GM19035 (cell line): Measurements from ENCODE around the gene ZBTB20.

Experiments used
- ATAC-seq: cut with Tn5 transposase; IDR thresholded peaks from one replicate; pipeline ENCODE4 v1.9.1; 2021; ENCODE audit not compliant: unreplicated experiment

ZBTB20 gene

DNA sequence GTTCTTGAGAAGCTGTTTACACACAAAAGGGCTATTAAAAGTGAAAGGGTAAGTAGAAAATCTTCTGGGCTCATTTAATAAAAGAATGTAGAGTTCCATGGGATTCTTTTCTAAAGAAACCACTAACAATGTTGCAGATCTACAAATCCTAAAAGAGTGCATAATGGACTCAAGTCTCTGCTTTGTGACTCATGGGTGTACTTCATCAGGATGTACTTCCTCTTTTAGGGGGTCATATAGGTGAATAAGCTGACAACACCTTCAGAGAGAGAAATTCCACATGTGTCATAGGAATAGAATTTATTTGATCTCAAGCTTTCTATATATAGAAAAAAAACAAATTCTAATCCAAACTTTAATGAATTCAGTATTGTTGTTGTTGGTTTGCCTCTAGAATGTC lies 497.8 kb downstream of the ZBTB20 start:
- ATAC-seq = no peak

DNA sequence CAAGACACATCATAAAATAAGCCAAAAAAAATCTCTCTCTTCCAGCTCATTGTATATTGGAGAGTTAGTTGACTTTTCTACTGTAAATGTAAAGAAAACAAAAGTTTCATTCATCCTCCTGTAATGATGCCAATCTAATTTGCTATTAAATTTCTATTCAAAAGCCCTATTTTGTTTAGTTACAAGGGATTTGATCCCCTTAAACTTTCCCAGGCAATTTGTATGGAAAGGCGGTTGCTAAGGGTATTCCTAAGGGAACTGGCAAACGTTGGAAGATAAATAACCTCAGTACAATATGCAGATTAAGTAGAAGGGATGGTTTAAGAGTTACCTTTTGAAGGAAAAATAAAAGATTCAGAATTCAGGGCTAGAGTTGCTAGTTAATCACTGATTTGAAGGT lies 500.6 kb downstream of the ZBTB20 start:
- ATAC-seq = no peak

DNA sequence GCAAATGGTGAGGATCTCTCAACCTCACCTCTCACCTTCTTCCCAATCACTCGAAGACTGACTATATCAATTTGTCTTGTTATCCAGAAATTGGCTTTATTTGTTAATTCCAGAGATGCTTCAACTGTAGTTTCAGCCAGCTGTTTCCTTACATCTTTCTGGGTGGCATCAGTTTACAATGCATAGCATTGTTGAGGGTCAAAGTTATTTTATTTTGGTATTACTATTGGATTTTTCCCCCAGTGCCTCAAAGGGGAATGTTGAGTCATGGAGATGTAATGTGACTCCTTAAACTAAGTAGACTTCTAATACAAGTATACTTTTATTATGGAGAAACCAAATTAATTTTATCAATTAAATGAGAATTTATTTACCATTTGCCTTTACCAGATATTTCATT lies 501.7 kb downstream of the ZBTB20 start:
- no peak for ATAC-seq

DNA sequence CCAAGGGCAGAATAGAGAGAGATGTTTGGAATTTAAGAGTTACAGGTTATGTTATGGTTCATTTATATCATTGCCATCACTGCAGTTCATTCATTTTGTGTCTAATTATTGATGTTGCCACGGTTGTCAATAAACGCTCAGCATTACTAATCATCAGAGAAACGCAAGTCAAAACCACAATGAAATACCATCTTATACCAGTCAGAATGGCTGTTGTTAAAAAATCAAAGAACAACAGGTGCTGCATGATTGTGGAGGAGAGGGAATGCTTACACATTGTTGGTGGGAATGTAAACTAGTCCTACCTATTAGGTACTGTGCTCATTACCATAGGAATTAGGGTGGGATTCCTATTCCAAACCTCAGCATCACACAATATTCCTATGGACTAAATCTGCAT lies 502.7 kb downstream of the ZBTB20 start:
- no peak for ATAC-seq

DNA sequence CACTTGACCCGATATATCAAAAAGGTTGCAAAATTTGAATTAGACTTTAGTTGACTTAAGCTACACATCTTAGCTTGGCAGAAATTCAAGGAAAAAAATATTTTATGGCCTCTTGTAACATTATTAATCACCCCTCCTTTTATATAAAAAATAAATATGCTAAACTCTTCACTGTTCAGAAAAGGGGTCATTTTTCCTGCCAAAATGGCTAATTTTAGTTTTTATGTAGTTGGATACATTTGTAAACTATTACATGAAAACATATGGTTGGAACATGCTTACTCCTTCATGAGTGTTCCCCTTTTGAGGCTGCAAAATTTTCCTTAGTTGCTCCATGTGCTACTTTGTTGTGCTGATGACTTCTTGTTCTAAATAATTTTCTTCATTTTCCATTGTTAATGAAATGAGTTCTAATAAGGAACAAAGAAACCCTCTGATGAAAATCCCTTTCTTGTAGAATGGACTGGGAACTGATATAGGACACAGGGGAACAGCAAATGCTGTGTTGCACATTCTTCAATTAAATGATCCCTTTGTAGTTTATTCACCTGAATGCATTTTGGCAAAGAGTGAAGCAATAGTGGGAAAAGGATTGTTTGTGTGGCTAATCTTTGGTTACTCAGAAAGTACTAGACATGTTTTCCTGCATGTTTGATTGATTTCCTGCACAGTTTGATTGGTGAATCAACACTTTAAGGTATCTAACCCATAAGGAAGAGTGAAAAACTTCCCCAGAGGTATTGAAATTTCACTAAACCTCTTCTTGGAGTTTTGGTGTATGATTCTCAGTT lies 503.9 kb downstream of the ZBTB20 start:
- no peak for ATAC-seq

DNA sequence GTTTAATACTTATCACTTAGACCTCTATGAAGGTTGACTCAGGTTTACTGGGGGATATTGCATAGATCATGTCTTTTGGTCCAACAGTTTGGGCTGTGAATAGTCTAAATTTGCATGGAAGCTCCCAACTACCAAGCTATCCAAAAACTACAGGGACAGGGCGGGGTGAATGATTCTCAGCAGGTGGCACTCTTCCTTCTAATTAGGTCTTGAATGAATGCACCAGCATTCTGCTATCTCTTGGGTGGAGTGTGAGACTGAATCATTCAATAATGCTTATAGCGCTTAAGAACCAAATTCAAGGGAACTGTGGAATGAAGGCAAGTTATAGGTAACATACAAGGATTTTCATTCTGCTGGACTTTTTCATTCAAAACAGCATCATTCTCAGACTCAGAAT lies 507.0 kb downstream of the ZBTB20 start:
- ATAC-seq = no peak

DNA sequence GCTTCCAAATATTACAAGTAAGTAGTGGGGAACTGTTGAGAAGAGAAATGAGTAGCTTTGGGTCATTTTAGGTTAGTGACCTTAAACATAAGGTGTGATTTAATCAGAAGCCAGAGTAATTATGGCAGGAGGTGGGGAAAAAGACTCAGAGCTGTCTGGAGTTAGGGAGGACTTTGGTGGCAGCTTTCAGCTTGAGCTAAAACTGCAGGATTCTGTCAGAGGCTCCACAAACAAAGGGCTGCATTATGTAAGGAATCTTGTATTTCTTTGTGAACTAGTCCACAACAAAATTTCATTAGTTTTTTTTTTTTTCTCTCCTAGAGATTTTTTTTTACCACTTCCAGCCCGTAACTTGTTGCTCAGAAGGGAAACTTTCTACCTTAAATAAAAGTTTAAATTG lies 507.9 kb downstream of the ZBTB20 start:
- no peak for ATAC-seq

DNA sequence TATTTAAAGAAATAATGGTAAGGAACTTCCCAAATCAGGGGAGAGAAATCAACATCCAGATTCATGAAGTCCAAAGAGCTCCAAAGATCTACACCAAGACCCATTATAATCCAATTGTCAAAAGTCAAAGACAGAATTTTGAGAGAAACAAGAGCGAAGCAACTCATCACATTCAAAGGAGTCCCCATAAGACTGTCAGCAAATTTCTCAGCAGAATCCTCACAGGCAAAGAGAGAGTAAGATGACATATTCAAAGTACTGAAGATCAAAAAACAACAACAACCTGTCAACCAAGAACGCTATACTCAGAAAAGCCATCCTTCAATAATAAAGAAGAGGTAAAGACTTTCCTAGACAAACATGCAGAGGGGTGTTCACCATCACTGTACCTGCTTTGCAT lies 511.2 kb downstream of the ZBTB20 start:
- no peak for ATAC-seq

DNA sequence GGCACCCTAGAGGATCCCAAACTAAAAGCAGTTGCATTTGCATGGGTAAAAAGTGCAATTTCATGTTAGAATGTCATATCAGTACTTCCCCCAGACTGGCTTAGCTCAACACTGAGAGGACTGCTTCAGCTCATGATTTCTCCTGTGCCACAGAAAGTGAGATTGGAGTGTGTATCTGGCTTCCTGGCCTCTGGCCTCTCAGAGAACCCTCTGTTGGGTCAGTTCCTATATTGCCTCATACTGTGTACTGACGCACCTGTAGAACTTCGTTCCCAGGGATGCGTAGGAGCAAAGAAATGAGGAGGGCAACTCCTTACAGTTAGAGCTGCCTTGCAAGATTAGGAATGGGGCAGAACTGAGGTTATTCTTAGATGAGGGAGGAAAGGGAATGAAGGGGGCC lies 512.5 kb downstream of the ZBTB20 start:
- no peak for ATAC-seq

DNA sequence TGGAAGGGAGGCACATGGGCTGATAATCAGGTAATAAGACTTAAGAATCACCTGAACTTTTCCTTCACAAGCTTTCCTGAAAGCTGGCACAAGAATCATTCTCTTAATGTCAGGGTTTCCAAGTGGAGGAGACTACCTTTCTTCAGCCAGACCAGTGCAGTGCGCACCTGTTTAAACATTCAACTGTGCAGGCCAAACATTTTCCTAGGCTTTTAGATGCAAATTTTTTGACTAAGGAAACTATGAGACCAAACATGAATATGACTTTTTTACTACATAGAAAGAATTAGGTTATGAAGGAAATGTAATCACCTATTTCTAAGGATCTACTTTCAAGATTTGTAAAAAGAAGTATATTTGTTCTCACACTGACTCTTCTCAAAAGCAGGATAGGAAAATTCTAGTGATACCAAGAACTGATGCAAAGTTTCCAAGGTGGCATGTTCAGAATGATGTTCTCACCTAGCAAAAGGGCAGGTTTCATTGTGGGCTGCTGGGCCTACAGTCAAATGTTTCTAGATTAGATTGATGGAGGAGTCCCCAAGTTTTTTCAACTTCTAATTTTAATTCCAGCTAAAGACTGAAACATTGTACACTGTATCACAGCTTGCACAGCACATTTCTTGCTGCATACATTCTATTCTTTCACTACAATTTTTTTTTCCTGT lies 514.2 kb downstream of the ZBTB20 start:
- no peak for ATAC-seq

DNA sequence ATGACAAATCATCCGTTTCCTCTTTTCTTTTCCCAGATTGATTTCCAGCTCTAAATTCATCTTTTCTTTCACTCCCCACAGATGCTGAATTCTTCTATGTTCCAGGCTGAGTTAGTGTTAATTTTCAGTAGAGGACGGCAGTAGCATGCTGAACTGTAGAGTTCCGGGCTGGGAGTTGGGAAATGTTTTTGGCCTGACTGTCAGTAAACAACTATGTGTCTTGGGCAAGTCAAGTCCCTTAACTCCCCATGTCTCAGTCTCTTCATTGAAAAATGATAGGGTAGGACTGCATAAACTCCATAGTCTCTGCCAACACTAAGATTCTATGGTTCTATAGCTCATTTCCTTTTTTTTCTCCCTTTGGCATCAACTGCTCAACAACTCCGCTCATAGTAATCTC lies 519.3 kb downstream of the ZBTB20 start:
- ATAC-seq = no peak

DNA sequence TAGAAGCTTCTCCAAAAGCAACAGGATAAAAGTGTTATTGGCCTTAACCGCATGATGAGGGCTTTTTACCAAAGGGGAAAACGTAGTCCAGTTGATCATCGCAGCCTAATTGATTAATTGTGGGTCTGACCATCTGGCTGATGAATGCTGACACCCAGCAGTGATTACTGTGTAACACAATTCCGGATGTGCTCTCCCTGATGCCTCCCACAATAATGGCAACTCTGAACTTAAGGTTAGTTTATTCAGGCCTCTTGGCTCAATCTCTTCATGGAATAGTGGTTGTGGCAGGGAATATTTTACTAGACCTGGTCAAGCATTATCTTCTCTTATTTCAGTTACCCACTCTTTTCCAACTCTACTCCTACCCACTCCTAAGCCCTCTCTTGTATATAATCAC lies 520.3 kb downstream of the ZBTB20 start:
- no peak for ATAC-seq

DNA sequence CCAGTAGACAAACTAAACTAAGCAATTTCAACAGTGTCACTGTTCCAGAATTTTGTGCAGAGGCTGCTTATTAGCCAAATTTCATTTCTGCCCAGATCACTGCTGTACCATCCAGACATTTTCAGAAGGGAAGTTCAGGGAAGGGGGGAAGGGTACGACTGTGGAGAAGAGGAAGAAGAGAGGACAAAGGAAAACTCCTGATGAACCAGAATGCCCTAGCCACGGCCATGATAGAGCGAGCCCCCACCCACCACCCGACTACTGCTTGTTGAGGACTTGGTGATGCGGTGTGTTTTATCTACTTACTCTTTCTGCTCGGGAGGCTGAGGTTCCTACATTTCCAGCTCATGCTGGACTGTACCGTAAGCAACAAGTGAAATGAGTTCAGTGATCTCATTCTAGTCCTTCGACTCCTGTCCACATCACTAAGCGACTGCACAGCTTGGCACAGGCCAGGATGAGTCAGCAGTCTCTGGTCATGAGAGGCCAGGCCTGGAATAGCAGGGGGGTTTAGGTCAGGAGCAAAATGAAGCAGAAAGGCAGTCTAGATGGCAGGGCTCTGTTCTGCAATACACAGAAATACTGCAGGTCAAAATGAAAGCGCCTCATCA lies 522.4 kb downstream of the ZBTB20 start:
- no peak for ATAC-seq

DNA sequence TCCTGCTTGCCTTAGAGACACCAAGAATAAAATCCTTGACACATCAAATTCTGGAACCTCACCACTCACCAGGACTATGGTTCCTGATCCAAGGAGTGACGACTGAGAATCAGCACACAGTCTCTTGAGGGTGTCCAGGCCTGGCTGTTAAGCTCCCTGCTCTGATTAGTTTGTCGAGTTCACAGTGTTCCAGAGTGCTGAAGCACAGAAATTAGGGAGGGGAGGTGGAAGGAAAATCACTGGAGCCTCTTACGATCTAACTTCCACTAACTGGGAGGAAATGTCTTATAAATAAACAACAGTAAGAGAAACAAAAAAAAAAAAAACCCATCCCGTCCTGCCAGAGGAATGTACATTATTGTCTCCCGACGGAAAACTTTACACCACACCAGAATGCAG lies 523.0 kb downstream of the ZBTB20 start:
- no peak for ATAC-seq

DNA sequence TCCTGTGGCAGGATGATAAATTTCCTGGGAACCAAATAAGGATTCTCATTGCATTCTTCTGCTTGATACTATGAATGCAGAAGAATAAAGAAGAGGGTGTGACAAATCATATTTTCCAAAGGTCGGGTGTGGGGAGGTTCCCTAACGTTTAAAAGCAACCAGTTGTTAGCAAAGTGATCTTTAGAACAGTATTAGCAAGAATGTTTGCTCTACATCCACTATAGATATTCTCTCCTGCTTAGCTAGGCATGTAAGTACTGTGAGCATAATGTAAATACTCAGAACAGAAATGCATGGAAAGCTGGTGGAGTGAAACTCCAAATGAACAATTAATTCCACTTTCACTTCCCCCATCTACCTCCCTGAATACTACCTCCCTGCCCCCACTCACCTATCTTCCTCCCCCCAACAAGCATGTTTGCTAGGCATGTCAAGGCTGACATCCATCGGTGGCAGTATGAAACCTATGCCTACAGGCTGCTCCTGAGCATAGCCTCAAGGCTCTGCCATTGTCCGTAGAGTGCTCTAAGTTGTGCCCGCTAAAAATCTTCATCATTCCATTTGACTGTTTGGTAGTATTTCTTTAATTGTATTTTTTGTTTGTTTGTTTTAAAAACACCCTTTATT lies 523.6 kb downstream of the ZBTB20 start:
- no peak for ATAC-seq

DNA sequence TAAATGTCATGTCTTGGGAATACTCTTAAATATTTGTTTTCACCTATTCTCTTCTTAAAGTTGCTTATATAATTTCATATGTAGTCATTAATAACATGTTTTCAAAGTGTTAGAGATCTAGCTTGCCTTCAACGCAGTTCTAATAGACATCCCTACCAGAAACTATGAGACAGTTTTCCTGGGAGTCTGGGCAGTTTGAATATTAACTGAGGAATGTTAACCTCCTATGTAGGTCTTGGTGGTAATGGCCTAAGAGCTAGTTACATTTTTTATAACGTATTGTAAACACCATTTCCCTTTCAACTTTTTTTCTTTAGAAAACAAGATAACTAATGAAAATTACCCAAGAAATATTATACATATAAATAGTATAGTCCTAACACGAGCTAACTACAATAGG lies 525.1 kb downstream of the ZBTB20 start:
- no peak for ATAC-seq

DNA sequence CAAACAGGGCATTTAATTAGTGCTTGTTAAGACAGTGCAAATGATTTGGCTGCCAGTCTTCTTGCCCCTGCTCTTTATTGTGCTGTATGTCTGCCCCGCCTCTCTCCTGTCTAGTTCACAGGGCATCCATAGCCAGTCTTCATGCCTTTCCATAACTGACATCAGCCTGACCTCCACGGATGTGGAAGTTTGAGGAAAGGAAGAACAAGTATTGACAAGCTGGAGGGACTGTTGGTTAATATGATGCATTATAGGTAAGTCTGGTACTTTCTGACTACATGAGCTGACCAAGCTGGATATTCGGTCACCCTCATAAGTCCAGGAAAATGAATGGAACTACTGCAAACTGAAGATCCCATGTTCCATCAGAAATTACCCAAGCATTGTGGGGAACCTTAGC lies 527.3 kb downstream of the ZBTB20 start:
- no peak for ATAC-seq

DNA sequence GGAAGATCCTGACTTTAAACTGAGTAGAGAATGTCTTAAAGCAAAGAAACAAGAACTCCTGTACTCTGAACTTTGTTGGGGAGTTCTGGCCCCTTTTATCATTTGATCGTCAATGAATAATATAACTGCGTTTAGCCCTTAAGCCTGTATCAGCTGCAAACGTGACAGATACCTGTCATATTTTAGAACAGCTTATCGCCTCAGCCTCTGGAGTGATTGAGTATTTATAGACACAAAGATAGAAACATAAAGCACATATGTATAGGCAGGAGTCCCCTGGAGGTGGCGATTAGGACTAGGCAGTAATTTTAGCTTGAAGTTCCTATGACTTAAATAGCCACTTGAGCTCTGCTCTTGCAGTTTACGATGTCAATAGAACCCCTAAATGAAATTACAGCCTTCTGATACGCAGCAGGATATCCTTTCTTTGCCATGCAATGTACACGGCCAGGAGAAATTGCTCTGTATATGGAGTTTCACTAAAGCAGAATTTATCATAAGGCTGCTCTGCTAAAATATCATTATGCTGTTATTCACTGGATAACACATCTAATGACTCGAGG lies 531.5 kb downstream of the ZBTB20 start:
- no peak for ATAC-seq

DNA sequence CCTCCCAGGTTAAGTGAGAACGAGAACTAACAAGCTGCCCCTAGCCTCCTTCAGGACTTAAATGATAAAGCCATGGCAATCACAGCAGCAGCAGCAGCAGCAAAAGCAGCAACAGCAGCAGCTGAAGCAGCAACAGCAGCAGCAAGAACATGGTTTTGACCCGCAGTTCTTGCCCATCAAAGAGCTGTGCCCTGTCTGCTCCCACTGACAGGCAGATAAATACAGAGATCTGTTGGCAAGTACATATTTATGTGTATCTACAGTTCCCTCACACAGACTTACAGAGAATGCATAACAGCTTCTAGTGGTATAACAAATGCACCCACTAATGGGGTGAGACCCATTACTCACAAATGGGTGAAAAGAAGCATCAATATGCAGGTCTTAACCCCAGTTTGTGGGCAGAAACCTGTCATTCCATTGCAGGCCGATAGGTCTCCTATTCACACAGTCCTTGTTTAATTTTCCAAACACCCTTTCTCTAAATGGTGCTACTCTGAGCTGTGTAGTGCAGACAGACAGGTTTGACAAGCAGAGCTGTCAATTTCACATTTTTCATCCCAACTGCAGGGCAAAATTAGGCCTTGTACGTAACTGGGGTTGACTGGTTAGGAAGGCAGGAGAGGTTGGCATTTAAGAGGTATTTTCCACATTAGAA lies 537.0 kb downstream of the ZBTB20 start:
- ATAC-seq = no peak

DNA sequence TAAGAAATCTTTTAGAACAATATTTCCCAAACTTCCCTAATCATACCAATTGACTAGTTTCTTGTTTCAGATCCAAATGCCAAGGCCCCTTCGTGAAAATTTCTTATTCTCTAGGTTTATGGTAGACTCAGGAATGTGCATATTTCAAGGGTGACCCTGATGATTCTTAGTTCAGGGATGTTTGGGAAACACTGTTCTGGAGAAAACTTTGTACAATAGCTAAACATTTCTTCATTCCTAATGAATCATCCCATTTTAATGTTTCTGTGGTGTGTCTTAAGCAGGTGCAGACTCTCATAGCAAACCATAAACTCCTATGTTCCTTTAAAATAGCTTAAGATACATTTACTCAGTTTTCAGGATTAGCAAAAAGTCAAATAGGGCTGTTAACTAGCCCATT lies 538.8 kb downstream of the ZBTB20 start:
- ATAC-seq = no peak

DNA sequence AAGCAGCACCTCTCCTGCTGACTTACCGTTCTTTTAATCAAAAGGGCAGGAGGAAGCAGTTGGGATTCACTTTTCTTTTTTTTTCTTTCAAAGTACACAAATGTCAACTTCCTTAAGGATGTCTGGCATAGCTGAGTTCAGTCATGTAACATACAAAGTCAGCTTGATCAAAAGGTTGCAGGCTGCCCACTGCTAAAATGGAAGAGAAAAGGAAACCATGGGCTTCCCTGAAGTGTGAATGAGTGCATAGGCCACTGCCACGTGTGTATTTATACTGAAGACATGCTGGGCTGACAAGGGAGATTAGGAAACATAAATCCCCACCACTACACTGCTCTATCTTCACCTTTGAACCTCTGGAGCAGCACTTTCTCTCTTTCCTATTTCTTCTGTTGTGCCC lies 540.8 kb downstream of the ZBTB20 start:
- no peak for ATAC-seq
